Stimulated activated CD4-positive, alpha-beta T cell treated with anti-CD3 and anti-CD28 coated beads, TNF-alpha, amount 100 ng/mL, for 48 hours (primary cell): ENCODE measurements around the gene ZNF503.

Experiments used
- DNase-seq, 3 donors: peaks; one replicate each; pipeline ENCODE4 v3.0.0-alpha.2; 2020; ENCODE audit warnings: low read depth in 3 of 3

ZNF503 gene

DNA sequence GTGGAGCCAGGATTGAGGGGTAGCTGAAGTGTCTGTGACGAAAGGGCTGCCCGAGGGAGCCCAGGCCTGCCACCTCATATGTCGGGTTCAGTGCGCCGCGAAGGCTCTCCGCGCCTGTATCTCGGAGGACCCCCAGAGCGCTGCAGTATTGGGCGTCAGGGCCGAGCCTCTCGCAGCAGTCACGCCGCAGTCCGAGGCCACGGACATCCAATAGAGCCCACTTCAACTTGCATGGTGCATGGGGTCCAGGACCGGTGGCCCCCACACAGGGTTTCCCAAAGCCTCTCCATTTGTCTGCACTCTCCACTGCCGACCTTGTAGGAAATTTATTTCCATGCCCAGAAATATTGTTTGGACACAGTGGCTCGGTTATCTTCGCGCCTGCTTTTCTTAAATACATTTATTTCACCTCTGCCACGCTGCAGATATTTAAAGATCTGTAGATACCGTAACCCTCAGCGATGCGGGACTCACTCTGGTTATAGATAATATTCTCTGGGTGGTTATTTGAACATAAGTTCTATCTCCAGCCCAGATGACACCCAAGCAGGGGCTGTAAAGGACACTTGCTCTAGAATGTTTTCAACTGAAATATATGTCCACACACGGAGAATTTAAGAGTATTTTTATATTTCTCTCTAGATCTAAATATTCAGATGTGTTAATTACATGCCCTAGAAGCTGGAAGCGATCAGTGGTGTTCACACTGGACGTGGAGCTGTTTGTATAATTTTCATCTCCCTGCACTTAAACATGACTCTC lies 5.1 kb upstream of the ZNF503 start:
- no peak for DNase-seq

DNA sequence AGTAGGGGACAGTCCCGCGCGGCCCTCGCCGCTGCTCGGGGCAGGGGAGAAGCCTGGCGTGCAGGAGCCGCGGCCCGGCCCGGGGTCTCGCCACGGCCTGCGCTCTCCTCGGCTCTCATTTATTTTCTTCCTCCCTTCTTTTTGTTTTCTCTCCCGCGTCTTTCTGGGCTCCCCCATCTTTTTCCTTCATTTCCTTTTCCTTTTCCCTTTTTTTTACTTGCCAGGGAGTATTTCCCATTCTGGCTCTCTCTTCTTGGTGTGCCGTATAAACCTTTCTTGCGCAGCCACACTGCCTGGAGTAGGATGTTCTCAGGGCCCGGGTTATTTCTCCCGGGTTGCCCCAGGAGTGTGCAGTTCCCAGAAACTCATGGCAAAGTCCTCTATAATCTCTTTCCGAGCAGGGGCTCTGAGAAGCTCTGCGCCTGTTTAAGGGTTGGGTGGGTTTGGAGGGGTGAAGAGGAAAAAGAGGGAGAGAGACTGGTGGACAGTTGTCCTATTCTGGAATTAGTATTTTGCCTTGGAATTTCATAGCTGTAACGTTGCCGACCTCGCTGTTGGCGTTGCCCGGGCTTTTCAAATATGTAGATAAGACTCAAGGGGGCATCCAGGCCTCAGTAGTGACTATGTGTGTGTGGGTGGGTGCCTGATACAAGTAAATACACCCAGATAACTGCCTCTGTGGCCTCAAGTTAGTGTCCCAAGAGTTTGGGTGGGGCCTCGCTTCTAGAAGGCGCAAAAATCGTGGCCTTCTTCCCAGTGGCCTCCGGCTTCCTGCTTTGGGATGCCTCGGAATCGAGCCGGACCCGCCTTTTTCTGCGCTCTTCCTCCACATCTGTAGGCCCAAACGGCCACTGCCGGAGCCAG lies 4.3 kb upstream of the ZNF503 start:
- no peak for DNase-seq

- no peak for DNase-seq
These were observed 3.4 kb upstream of the ZNF503 start for GRCh38 chr10:75404815-75405597.

DNA sequence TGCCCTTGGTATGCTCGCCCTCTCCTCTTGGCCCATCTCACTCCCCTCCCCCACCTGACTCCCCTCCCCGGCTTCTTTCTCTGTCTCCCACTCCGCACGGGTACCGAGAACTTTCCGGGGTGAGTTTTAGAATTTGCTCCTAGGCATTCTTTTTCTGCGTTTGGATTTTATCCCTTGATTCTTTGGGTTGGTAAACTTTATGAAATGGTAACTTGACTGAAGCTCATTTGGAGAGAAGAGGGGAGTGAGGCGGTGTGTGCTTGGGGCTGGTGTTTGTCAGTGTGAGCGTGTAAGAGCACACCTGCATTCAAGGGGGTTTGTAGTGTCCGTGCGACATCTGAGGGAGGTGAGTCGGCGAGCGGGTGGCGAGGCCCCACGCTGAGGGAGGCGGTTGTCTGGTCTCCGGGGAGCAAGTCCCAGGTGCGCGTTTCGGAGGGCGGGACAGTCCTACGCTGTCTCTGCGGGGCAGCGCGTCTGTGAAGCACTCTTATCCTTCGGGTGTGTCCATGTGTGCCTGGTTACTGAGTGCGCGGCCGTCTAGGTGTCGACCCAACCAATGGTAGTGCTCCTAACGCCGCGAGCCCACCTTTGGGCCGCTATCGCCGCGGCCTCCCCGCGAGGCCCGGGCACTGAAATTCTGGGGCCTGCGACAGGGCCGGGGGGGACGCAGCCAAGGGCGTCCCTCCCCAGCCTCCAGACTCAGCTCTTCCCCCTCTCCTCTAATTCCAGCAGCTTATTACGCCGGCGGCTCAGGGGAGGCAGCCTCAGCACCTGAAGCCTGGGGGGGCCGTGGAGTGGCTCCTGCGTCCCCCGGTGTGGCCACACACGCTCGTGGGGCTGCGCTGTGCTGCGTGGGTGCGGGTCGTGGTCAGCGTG lies 2.6 kb upstream of the ZNF503 start:
- DNase-seq, result no peak

DNA sequence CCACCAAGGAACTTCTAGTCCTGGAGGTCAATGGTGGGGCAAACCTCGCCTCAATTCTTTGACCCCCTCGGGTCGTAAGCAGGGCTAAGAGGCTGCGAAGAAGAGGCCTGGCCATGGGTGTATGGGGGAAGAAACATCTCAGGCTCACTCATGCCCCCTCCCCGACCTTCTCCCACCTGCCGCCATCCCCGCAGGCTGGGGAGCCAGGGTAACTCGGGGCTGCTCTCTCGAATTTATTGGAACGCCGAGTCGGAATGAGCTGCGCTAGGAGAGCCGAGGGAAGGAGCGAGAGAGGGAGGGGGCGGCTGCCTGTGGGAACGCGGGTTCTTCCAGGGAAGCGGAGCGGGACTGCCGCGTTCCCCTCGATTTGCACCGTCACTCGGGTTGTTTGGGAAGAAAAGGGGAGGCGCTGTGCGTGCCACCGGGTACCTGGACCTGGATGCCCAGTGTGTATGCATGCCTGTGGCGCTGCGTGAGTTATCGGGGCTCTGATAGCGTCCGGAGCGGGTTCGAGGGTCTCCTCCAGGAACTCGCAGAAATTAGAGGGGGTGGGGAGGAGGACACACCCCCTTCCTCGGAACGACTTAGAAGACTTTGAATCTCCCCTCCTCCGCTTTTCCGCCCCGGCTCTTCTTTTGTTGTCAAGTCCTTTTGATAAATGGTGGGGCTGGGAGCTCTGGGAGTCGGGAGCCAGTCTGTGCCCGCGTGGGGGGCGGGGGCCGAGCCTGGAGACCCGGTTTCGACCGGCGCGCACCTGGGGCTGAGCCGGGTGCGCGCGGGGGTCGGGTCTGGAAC lies 1.8 kb upstream of the ZNF503 start:
- DNase-seq, result no peak

GRCh38 chr10:75402486-75403143 lies 1.1 kb upstream of the ZNF503 start:
- DNase-seq, result no peak

DNA sequence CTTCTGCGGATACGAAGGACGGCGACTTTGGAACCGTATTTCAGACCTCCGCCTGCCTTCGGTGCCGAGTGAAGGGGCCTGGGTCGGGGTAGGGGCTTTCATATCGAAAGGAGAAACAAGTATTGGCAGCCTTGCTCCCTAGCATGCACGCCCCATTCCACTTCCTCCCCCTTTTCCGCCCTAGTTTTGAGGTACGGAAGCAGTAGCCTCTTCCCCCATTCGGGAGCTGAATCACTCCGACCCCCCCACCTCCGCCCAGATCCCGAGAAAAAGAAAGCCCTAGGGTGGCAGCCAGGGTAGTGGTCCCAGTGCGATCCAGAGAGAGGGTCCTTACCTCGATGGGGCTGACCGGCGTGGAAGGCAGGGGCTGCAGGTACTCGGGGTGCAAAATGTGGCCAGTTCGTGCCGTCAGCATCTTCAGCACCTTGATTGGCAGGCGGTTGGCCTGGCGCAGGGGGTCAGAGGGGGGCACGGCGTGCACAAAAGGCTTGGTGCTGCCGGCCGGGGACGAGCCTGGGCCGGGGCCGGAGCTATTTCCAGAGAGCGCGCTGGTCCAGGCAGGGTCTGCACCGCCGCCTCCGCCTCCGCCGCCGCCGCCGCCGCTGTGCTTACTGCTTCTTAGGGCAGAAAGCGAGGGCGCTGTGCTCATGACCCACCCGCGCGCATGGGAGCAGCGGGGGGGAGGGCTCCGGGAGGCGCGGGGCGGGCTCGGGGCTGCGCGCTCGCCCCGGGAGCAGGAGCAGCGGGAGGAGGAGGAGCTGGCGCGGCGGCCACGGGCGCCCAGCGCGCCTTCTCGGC lies 594 bp downstream of the ZNF503 start:
- no peak for DNase-seq

DNA sequence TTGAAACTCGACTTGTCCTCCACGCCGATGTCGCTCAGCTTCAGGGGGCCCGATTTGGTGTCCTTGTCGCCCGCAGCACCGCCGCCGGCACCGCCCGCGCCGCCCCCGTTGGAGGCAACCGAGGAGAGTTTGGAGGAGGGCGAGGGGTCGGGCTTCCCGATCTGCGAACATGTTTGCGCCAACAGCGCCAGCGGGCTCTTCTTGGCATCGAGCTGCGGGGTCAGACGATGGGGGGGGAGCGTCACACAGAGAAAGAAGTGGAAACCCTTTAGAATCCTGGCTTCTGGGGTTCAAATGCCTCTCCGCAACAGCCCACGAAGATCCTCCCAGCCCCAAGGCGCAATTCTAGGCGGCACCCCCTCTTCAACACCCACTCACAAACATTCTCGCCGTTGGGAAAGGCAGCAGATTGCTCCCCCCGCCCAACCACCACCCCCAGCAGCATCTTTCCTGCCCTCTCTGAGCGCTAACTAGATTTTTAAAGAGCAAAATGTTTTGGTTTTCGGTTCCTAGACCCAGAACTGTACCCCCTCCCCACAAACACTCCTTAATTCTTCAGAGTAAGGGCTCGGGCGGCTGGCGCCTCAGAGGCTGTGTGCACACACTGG lies 1.3 kb downstream of the ZNF503 start:
- no peak for DNase-seq

DNA sequence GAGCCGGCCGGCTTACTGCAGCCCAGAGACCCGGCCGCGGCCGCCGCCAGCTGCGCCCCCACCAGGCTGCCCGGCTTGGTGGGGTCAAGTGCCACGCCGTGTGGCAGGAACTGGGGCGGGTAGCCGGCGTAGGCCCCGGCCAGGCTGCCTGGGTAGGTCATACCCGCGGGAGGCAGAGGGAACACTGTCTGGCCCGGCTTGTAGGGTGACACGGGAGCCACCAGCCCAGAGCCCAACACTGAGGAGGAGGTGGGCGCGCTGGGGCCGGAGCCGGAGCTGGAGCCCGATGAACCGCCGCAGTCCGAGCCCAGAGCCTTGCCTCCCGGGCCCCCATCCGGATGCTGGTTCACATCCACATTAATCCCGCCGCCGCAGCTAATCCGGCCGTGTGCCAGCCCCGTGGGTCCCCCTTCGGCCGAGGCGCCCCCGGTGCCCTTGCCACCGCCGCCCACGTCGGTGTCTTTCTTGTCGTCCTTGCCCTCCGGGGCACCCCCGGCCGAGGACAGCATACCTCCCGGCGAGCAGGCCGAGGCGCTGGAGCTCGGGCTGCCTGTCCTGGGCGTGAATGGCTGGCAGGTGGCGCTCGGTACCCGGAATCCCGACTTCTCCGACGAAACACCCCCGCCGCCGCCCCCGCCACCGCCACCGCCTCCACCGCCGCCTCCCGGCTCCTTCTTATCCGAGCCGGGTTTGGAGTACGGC lies 2.0 kb downstream of the ZNF503 start:
- no peak for DNase-seq

DNA sequence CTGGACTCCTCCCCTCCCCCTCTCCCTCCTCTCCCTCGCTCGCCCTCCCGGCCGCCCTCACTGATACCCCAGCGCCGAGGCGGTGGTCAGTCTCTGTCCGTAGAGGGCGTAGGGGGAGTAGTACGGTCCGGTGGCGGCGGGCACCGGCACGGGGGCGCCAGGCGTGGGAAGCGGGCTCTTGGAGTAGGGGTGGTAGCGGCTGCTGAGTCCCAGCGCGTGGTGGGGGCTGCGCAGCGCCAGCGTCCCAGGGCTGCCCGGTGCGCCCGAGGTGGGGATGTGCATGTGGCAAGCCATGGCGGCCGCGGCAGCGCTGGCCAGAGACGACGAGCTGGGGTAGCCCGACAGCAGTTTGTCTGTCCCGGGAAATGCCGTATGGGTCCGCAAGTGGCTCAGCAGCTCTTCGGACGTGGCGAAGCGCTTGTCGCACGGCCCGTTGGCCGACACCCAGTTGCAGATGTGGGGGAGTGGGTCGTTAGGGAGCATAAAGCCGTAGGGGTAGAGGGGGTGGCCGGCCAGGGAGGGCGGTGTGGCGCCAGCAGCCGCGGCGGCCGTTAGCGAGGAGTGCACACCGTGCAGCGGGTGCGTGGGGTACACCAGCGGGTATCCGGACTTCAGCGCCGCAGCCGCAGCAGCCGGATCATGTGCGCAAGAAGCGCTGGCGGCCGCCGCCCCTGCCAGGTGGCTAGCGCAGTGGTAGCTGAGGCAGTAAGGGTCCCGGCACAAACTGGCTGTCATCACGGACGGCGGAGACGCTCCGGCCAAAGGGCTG lies 2.7 kb downstream of the ZNF503 start:
- DNase-seq, result no peak

GRCh38 chr10:75398200-75398691 lies 3.3 kb downstream of the ZNF503 start:
- DNase-seq, result no peak

DNA sequence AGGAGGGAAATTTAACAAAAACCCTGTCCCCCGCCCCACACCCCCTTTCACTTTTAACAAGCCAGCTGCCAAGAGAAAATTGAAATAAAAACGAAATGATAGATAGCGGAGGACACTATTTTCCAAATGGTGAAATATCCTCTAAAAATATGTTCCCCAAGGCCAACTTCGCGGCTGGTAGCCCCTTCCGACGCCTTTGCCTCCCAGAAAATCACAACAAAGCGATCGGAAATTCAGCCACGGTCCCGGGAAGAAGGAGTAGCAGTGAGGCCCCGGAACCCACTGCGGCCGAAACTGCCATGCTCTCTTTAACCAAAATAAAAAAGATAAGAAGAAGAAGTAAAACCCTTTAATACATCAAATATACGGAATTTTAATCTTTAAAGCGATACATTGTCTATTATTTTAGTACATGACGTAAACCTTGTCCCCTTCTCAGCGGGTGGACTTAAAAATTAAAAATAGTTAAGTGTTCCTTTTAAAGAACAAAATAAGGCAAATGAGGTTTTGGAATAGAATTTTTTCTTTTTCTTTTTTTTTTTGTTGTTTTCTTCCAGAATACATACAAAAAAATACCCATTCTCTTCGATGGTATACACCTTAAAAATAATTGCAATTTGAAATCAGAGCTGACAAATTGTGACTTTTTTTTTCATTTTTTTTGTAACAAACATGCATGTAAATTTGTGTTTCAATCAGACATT lies 3.9 kb downstream of the ZNF503 start:
- no peak for DNase-seq

DNA sequence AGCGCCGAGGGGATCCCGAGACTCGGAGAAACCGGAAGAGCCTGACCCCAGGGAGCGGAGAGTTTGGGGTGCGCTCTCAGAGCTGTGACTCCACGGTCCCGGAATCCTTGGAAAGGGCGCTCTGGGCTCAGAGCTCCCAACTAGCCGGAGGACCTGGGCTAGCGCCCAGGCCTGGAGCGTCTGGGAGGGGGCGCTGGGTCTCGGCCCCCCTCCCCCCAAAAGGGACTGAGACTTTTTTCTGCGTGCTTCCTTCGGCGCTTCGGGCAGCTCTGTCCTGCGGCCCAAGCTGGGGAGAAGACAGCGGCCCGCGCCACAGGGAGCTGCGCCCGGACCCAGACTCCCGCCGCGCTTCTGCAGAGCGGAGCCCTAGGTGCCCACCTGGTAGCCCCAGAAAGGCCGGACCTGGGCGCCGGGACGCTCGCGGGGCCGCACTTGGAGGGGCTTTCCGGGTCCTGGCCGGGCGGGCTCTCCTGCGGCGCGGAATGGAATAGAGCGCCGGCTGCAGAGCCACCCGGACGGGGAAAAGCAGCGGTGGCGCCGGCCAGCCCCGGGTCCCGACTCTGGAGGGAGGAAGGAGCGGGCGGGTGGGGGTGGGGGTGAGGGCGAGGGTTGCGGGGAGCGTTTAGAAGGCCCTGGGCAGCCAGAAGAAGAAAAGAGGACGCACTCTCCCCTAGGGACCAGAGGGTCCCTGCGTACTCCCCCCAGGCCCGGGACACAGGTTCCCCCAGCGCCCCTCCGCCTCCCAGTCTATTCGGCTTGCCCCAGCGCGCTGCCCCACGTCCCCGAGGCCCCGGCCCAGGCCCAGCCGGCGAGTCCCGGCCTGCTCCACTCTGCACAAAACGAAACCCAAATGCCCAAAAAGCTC lies 4.7 kb downstream of the ZNF503 start:
- DNase-seq, result no peak

- DNase-seq, result no peak
These were observed 5.5 kb downstream of the ZNF503 start for GRCh38 chr10:75395932-75396630.
